Measurements from ENCODE around the gene WDR62.
"Not testable (repeated sequence)": the region's sequence is repeated elsewhere in the genome, so short reads cannot be mapped to it uniquely, and the experiment has no call there.

The WDR62 gene

DNA sequence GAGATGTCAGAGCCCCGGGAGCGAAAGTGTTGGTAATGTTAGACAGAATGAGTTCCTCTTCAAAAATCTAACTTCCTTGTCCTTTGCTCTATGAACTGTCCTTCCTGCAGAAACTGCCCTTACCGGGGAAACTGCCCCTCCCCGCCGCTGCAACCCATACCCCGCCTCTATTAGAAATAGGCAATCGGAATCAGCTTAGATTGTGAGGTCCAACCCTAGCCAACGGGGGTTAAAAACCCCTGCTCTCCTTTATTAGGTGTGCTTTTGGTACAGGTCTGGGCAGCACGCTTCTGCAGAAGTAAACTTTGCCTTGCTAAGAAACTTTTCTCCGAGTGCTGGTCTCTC, 73.7 kb downstream of the WDR62 start:
- in situ Hi-C loops (cut with MboI; ENCODE audit: low pct_unique_long_range_greater_than_20kb, low sequenced_read_pairs, unreplicated experiment) = loop anchor here (10.0 kb wide), 1 partner anchor 46 kb away; no protein-coding TSS in a partner anchor
- no peak for DNase-seq (ENCODE audit: low spot score)
- TF ChIP-seq, protein P1, sequence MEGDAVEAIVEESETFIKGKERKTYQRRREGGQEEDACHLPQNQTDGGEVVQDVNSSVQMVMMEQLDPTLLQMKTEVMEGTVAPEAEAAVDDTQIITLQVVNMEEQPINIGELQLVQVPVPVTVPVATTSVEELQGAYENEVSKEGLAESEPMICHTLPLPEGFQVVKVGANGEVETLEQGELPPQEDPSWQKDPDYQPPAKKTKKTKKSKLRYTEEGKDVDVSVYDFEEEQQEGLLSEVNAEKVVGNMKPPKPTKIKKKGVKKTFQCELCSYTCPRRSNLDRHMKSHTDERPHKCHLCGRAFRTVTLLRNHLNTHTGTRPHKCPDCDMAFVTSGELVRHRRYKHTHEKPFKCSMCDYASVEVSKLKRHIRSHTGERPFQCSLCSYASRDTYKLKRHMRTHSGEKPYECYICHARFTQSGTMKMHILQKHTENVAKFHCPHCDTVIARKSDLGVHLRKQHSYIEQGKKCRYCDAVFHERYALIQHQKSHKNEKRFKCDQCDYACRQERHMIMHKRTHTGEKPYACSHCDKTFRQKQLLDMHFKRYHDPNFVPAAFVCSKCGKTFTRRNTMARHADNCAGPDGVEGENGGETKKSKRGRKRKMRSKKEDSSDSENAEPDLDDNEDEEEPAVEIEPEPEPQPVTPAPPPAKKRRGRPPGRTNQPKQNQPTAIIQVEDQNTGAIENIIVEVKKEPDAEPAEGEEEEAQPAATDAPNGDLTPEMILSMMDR (IDR thresholded peaks at IDR 0.05; ENCODE audit: extremely low read depth, insufficient read depth, missing control alignments) = no peak

DNA sequence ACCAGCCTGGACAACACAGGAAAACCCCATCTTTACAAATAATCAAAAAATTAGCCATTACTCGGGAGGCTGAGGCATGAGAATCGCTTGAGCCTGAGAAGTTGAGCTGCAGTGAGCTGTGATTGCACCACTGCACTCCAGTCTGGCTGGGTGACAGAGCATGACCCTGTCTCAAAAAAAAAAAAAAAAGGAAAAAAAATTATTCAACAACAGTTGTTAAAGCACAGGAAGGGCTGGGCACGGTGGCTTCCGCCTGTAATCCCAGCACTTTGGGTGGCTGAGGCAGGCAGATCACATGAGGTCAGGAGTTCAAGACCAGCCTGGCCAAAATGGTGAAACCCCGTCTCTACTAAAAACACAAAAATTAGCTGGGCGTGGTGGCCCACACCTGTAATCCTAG, 76.5 kb downstream of the WDR62 start:
- in situ Hi-C loops (cut with MboI; ENCODE audit: low pct_unique_long_range_greater_than_20kb, low sequenced_read_pairs, unreplicated experiment); DNase-seq (ENCODE audit: low spot score): not testable (repeated sequence)

DNA sequence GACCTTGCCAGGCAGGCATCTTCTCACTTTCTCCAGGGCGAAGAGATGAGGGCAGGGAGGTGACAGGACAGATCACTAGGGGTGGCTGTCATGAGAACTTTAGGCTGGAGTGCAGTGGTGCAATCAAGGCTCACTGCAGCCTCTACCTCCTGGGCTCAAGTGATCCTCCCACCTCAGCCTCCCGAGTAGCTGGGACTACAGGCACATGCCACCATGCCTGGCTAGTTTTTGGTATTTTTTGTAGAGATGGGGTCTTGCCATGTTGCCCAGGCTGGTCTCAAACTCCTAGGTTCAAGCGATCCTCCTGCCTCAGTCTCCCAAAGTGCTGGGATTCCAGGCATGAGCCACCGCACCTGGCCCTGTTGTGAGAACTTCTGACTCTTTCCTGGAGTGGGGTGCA, 80.2 kb downstream of the WDR62 start:
- DNase-seq (ENCODE audit: low spot score); in situ Hi-C loops (cut with MboI; ENCODE audit: low pct_unique_long_range_greater_than_20kb, low sequenced_read_pairs, unreplicated experiment): not testable (repeated sequence)

DNA sequence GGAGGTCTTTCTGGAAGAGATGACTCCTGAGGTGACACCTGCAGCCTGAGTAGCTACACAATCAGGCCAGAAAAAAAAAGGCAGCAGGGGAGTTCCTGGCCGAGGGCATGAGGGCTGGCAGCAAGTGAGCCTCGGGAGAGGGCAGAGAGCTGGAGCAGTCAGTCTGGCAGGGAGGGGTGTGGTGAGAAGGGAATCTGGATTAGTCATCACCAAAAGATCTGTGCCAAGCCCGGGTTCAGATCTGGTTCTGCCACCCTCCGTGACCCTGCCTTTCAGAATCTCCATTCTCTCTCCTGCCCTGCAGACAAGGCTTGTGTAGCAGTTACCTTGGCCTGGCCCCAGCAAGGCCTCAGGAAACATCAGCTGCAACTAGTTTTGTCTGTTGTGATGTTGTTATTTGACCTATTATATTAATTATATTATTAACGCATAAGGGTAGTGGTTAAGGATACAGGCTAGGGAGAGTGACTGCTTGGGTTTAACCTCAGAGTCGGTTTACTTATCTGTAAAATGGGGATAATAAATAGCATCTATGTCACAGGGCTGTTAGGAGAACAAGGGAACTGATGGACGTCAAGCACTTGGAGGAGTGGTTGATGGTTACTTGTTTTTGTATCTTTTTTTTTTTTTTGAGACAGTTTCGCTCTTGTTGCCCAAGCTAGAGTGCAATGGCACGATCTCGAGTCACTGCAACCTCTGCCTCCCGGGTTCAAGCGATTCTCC, 82.4 kb downstream of the WDR62 start:
- in situ Hi-C loops (cut with MboI; ENCODE audit: low pct_unique_long_range_greater_than_20kb, low sequenced_read_pairs, unreplicated experiment) = no loop called here
- no peak for DNase-seq (ENCODE audit: low spot score)
- TF ChIP-seq, protein P1 (IDR thresholded peaks at IDR 0.05; ENCODE audit: extremely low read depth, insufficient read depth, missing control alignments) = no peak

DNA sequence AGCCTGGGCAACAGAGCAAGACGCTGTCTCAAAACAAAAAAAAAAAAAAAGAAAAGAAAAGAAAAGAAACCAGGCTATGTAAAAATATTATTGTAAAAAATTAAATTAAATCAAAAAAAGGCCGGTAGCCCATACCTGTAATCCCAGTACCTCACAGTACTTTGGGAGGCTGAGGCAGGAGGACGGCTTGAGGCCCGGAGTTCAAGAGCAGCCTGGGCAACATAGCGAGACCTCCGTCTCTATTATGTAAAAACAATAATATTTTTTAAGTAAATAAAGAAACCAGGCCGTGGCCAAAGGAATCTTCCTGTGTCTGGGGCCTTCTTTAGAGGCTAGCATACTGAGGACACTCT, 84.4 kb downstream of the WDR62 start:
- in situ Hi-C loops (cut with MboI; ENCODE audit: low pct_unique_long_range_greater_than_20kb, low sequenced_read_pairs, unreplicated experiment) = no loop called here
- TF ChIP-seq, protein P1 (IDR thresholded peaks at IDR 0.05; ENCODE audit: extremely low read depth, insufficient read depth, missing control alignments) = no peak
- no peak for DNase-seq (ENCODE audit: low spot score)

DNA sequence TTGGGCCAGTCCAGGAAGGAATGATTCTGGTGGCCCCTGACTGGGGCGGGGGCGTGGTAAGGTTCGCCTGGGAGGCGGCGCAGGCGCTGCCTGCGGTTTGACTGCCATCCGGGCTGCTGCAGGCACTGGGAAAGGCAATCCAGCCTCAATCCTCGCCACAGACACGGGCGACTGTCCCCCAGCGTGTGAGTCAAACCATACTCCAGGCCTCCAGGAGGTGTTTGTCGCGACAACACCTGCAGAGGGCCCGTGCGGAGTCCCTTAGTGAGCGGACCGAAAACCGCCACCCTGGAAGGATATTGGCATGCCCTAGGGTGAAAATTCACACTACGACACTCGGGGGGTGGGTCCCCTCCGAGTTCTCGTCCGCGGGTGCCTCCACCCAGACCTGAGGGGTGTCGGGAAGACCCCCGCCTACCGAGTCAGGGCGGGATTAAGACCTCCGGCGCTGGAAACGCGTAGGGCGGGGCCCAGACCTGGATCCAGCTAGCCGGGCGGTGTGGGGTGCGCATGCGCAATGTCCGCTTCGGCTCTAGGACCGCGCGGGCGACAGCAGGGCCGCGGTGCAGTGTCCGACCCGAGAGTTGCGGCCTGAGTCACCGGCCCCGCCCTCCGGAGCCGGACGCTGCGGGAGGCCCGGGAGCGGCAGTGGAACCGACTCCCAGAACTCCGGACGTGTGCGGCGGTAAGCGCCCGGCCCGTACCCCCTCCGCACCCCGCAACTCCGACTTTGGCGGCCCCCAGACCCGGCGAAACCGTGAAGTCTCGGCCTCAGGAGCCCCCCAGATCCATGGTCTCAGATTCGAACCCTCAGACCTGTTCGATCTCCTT, 85.0 kb downstream of the WDR62 start, which contains the start of gene CAPNS1:
Gene CAPNS1 (plus strand): TSS at position 594 of the 831 bp plus-strand sequence. CDS start 946 bp downstream, outside the sequence.
- TF ChIP-seq, protein P1 (IDR thresholded peaks at IDR 0.05; ENCODE audit: extremely low read depth, insufficient read depth, missing control alignments) = no peak
- in situ Hi-C loops (cut with MboI; ENCODE audit: low pct_unique_long_range_greater_than_20kb, low sequenced_read_pairs, unreplicated experiment) = no loop called here
- DNase-seq (ENCODE audit: low spot score) = peak; percentile 98

DNA sequence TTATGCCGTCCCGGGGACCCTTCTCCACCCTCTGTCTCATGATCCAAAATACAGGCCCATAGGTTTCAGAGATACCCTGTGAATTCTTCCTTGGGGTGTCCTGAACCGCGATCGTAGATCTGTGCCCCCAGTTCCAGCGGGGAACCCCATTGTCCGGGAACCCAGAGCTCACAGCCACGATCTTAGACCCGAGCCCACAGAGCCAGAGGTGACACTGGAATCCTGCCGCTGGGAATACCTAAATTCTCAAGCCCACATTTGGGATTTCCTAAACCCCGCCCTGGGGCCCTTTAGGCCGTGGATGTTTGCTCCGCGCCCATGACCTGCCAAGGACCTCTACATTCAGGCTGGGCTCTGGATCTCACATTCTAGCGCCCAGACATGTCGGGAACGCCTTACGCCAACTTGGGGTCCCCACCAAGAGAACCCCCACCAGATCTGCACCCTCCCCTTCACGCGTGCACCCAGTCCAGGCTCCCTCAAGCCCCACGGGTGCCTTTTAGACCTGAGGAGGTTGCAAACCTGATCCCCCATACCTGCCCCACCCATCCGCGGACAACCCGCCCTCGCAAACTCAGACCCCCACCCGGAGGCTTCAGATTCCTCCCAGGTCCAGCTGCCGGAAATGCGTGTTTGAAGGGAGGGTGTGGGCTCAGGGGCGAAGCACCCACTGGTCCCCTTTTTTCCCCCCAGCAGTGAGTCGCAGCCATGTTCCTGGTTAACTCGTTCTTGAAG, 85.8 kb downstream of the WDR62 start:
- peak; percentile 90 for DNase-seq (ENCODE audit: low spot score)
- in situ Hi-C loops (cut with MboI; ENCODE audit: low pct_unique_long_range_greater_than_20kb, low sequenced_read_pairs, unreplicated experiment) = no loop called here
- TF ChIP-seq, protein P1 (IDR thresholded peaks at IDR 0.05; ENCODE audit: extremely low read depth, insufficient read depth, missing control alignments) = no peak
